A549 (cell line): Measurements from ENCODE around the gene UTP4. TPM values are rescaled to one million over a fixed set of nuclear protein-coding genes. Genes with fewer than 3 reads are reported as not detected.
A peak's percentile ranks its signal among the peaks of the same experiment; 100 is the strongest.

Source experiments
- ATAC-seq, 2 experiments: fragments of 200-7000 bp in 1 of 2; fragments of >200 bp in 1 of 2; cut with Nextera tagmentation in 1 of 2; cut with Tn5 transposase in 1 of 2; 3 replicates each; pipeline versions ENCODE4 v1.8.0 to v1.9.1; 2018 to 2020; ENCODE audit warnings: mild to moderate bottlenecking in 1 of 2, moderate library complexity in 1 of 2
- CTCF ChIA-PET: fragments of 300-600 bp; sonication (Branson Sonifier 250); formaldehyde crosslinking; extraction: SDS; loops from one replicate; lab custom pipeline; 2021; ENCODE audit warnings: antibody characterized with exemption, inconsistent platforms; lab: Yijun Ruan, JAX
- POLR2A ChIA-PET: fragments of 350-600 bp; formaldehyde crosslinking; extraction: SDS; loops from one replicate; lab custom pipeline; 2021; ENCODE audit warnings: antibody characterized with exemption, inconsistent platforms; lab: Yijun Ruan, JAX
- DNase-seq, 2 experiments: peaks; one replicate each; pipeline versions ENCODE4 v3.0.0 to v3.0.0-alpha.2; 2011 to 2016; ENCODE audit warnings: low read depth in 1 of 2, low spot score in 1 of 2
- FAIRE-seq: peaks from 2 replicates; lab custom pipeline; 2011; peaks lifted over from hg19 to GRCh38; lab: Jason Lieb, UNC
- H3K27ac ChIP-seq, 2 experiments: fragments of >200 bp; sonication (Bioruptor Twin); formaldehyde crosslinking; 3 replicates each; pipeline ENCODE4 v1.5.1; 2016 to 2017
- H3K4me1 ChIP-seq: fragments of >200 bp; sonication (Bioruptor Twin); formaldehyde crosslinking; 3 replicates; pipeline ENCODE4 v1.6.1; 2016
- H3K4me2 ChIP-seq: fragments of >200 bp; sonication (Bioruptor Twin); formaldehyde crosslinking; 3 replicates; pipeline ENCODE4 v1.6.1; 2016
- H3K4me3 ChIP-seq: fragments of >200 bp; sonication (Bioruptor Twin); formaldehyde crosslinking; 3 replicates; pipeline ENCODE4 v1.5.1; 2016
- H3K9me3 ChIP-seq: fragments of >200 bp; sonication (Bioruptor Twin); formaldehyde crosslinking; 3 replicates; pipeline ENCODE4 v1.6.1; 2016
- ATOH8 ChIP-seq: fragments of 250-450 bp; sonication (Bioruptor Pico); IDR thresholded peaks from 2 replicates; pipeline ENCODE4 v1.5.0; 2020; ENCODE audit warnings: low read depth, mild to moderate bottlenecking, moderate library complexity
- BCL3 ChIP-seq: fragments of >200 bp; sonication (Bioruptor Twin); formaldehyde crosslinking; IDR thresholded peaks from 3 replicates; pipeline ENCODE4 v1.6.1; 2016
- CBX8 ChIP-seq: fragments of 200-600 bp; sonication (generic); IDR thresholded peaks from 2 replicates; pipeline ENCODE4 v1.6.1; 2016
- CTCF ChIP-seq: fragments of >200 bp; sonication (Bioruptor Twin); formaldehyde crosslinking; IDR thresholded peaks from 3 replicates; pipeline ENCODE4 v1.5.1; 2016
- E2F6 ChIP-seq: IDR thresholded peaks from 2 replicates; pipeline ENCODE4 v1.6.1; 2012; ENCODE audit warnings: low read depth, borderline replicate concordance
- EP300 ChIP-seq, 2 experiments: fragments of >200 bp; sonication (Bioruptor Twin); formaldehyde crosslinking; IDR thresholded peaks; 2 replicates in 1 of 2; 3 replicates in 1 of 2; pipeline ENCODE4 v1.6.1; 2016 to 2017
- FOSL2 ChIP-seq, 2 experiments: fragments of 450-650 bp in 1 of 2; fragments of >200 bp in 1 of 2; sonication (Bioruptor Twin) in 1 of 2; formaldehyde crosslinking; IDR thresholded peaks; 2 replicates each; pipeline versions ENCODE4 v1.5.0 to v1.6.1; 2016 to 2020; ENCODE audit warnings: mild to moderate bottlenecking in 1 of 2, moderate library complexity in 1 of 2
- GATA3 ChIP-seq: IDR thresholded peaks from 2 replicates; pipeline ENCODE4 v1.6.1; 2012; ENCODE audit warnings: borderline replicate concordance
- JUN ChIP-seq, 2 experiments: fragments of >200 bp; sonication (Bioruptor Twin); formaldehyde crosslinking; IDR thresholded peaks; 2 replicates in 1 of 2; 3 replicates in 1 of 2; pipeline ENCODE4 v1.6.1; 2016 to 2017
- JUNB ChIP-seq: fragments of >200 bp; sonication (Bioruptor Twin); formaldehyde crosslinking; IDR thresholded peaks from 2 replicates; pipeline ENCODE4 v1.6.1; 2016
- MAZ ChIP-seq: fragments of 150-350 bp; IDR thresholded peaks from 2 replicates; pipeline ENCODE4 v1.6.1; 2014; ENCODE audit warnings: antibody characterized with exemption, low read depth, low read length, borderline replicate concordance
- MYC ChIP-seq: IDR thresholded peaks from 2 replicates; pipeline ENCODE4 v1.6.1; 2012; ENCODE audit warnings: mild to moderate bottlenecking, inconsistent platforms, low read length, improper control_type of control experiment, borderline replicate concordance
- NPAS2 ChIP-seq: fragments of 250-450 bp; sonication (Bioruptor Pico); IDR thresholded peaks from 2 replicates; pipeline ENCODE4 v1.8.0; 2022; ENCODE audit warnings: mild to moderate bottlenecking, moderate library complexity, borderline replicate concordance
- POLR2A ChIP-seq: IDR thresholded peaks from 2 replicates; pipeline ENCODE4 v1.6.1; 2012; ENCODE audit warnings: mild to moderate bottlenecking, low read length
- RAD21 ChIP-seq, 2 experiments: fragments of >200 bp in 1 of 2; sonication (Bioruptor Twin) in 1 of 2; formaldehyde crosslinking in 1 of 2; IDR thresholded peaks in 1 of 2; conservative IDR thresholded peaks in 1 of 2; 2 replicates in 1 of 2; 3 replicates in 1 of 2; pipeline ENCODE4 v1.6.1; 2012 to 2018; ENCODE audit warnings: inconsistent platforms in 1 of 2
- RNF2 ChIP-seq: fragments of 200-600 bp; sonication (generic); IDR thresholded peaks from 2 replicates; pipeline ENCODE4 v1.6.1; 2016; ENCODE audit warnings: low read depth, mild to moderate bottlenecking, antibody characterized with exemption, moderate library complexity, borderline replicate concordance
- SMC3 ChIP-seq: fragments of >200 bp; sonication (Bioruptor Twin); formaldehyde crosslinking; IDR thresholded peaks from 3 replicates; pipeline ENCODE4 v1.6.1; 2018; ENCODE audit warnings: inconsistent platforms
- ZFP36 ChIP-seq: fragments of 450-650 bp; IDR thresholded peaks from 2 replicates; pipeline ENCODE4 v1.6.1; 2014; ENCODE audit warnings: borderline replicate concordance; ENCODE audit not compliant: partially characterized antibody
- WGBS: methylation state at CpG from one replicate; pipeline ENCODE4 v1.1.6; 2017; ENCODE audit errors: missing lambda C conversion rate; 5-methylcytosine and 5-hydroxymethylcytosine counted together
- polyA plus RNA-seq, 4 experiments: library from polyadenylated mRNA; depleted of rRNA in 3 of 4; stranded (reverse); fragments of >200 nt; fragmentation: RNase III in 1 of 4; extraction: RNeasy Plus Mini Kit Qiagen cat#74134 plus additional on column Dnase treatment in 1 of 4; gene quantifications; 2 replicates in 3 of 4; 3 replicates in 1 of 4; pipeline ENCODE4 v1.2.3, GENCODE V29; 2011 to 2017
- TF ChIP-seq, protein P1 (sequence below): IDR thresholded peaks from 2 replicates; pipeline ENCODE4 v1.6.1; 2012

Gene UTP4
- polyA plus RNA-seq, 2 of the 4 experiments (the other 2 are of a cell fraction), result 77.1 to 118 TPM

DNA sequence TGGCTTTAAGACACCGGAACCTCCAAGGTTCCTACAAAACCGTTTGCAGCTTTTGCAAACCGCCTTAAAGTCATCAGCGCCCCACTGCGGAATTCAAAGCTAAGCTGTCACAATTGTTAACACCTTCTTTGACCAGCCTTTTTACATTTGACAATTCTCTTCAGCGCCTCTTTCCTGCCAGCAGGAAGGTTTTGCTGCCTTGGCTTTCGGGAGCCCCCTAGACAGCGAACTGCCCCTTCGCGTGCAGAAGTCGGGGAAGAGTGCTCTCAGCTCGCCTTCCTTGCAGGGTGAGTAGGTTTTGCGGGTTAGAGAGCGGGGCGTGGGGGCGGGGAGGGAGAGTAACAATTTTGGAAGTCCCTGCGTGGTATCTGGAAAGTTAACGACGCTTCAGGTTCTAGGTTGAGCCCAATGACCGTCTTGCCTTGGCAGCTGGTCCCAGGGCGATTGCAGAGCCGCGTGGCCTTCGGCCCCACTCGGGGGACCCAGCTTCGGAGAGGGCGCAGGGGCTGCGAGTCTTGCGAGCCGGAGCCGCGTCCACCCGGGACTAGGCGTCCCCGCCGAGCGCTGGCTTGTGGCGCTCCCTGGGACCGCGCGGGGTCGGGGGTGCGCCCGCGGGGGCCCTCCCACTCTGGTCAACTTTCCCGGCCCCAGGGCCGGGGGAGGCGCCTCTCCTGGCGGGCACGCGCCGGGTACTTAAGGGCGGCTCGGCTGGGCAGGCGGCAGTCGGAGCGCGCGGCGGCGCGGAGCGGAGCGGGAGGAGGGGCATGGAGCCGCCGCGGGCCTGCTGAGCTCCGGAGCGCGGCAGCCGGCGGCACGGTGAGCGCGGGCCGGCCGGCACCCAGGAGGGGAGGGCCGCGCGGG lies 26.7 kb upstream of the UTP4 start, which contains the start of gene HAS3:
Gene HAS3 (plus strand): TSS at position 153 of the 861 bp plus-strand sequence. CDS start 3,743 bp downstream, outside the sequence.
- POLR2A ChIA-PET, result interaction anchor here (0.6 to 1.7 kb wide), 11 partner anchors 9 to 153 kb away, joined by 3 to 10 read pairs (median 4); no protein-coding TSS in a partner anchor
- FAIRE-seq (peak; percentile 97), ATAC-seq (peak; percentile 80 to 85)

More for the DNA sequence above, 26.7 kb upstream of the UTP4 start, which contains the start of gene HAS3:
- CTCF ChIA-PET, result interaction anchor here (0.6 to 5.3 kb wide), 36 partner anchors 9 to 359 kb away, joined by 3 to 32 read pairs (median 4); no protein-coding TSS in a partner anchor
- peak within 1 kb of the TSS; percentile 91 for H3K4me3 ChIP-seq
- peak within 1 kb of the TSS; percentile 84 for H3K4me2 ChIP-seq
- TF ChIP-seq BCL3 (0 out of 3 replicates have a peak, but pooled peaks have one; percentile 65), EP300 (IDR thresholded peaks at IDR 0.05) (no peak), RAD21 (conservative IDR thresholded peaks at IDR 0.05 in 1 of 2, IDR thresholded peaks at IDR 0.05 in 1 of 2) (peak; percentile 89 to 90), E2F6 (peak; percentile 10; the same call in 1 of the 2 replicates), MAZ (no peak), FOSL2 (IDR thresholded peaks at IDR 0.05) (no peak), FOSL2 (CRISPR knock-in tag; IDR thresholded peaks at IDR 0.05) (no peak), JUN (IDR thresholded peaks at IDR 0.05) (peak; percentile 32 to 64; a peak in 3 of 5 replicates), GATA3 (peak; percentile 20; the same call in 1 of the 2 replicates), ZFP36 (no peak), JUNB (0 out of 2 replicates have a peak, but pooled peaks have one; percentile 17), ATOH8 (CRISPR knock-in tag) (no peak), RNF2 (no peak), CBX8 (no peak), NPAS2 (no peak), MYC (peak; percentile 50; the same call in 1 of the 2 replicates), SMC3 (peak; percentile 89), CTCF (peak; percentile 68), POLR2A (peak; percentile 98)
- TF ChIP-seq, protein P1, sequence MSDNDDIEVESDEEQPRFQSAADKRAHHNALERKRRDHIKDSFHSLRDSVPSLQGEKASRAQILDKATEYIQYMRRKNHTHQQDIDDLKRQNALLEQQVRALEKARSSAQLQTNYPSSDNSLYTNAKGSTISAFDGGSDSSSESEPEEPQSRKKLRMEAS, result peak; percentile 56
- DNase-seq, result peak; percentile 81 to 84
- no peaks in the 10 kb centered on the region for H3K9me3 ChIP-seq
- 3% methylated on average over 17 of the region's 80 CpGs for WGBS
- peaks cover 28% of the 10 kb centered on the region for H3K4me1 ChIP-seq
- peak within 1 kb of the TSS; percentile 88 to 94 for H3K27ac ChIP-seq
